ENCODE measurements around the gene ICE2. TPM values are rescaled to one million over a fixed set of nuclear protein-coding genes. Genes with fewer than 3 reads are reported as not detected.

The ICE2 gene
- total RNA-seq, 1 donor from 2014 or later: 26.5 TPM

DNA sequence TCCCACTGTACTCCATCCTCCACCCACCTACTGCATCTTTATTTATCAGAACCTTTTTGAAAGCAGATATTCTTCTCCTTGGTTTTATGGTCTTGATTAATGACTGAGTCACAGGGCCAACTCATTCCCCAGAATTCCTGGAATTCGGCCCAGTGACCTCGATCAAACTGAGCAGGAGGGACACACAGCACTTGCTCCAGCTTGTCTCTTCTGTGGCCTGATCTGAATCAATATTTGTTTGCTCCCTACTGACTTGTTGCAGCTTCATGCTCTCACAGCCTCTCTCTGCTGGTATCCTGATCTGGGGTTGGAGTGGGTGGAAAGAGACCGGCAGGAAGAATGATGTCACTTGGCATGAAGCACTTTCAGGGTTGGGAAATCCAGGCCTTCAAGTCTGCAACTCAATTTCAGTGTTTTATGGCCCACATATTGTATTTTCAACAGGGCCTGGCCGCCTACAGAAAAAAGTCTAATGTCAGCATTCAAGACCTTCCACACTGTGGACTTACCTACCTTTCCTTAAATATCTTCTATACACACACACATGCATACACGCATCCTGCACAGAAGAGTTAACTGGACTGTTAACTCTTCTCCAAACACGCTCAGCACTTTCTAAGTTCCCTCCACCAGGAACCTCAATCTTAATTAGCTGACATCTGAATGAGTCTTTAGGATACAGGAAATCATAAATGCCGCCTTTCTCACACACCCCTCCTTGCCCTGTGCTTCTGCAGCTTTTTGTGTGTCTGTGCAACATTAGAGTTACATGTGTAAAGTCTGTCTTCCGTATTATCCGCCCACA lies 85.8 kb downstream of the ICE2 start:
- peaks cover 49% of the 10 kb centered on the region for H3K36me3 ChIP-seq (ENCODE audit: insufficient read depth, low read length)
- no peaks in the 10 kb centered on the region for H3K9me3 ChIP-seq (ENCODE audit: insufficient read depth, low read depth, low read length)
- Mint-ChIP-seq H3K27me3 (ENCODE audit: low read depth, unreplicated experiment) (no peaks in the 10 kb centered on the region), H3K27ac (ENCODE audit: unreplicated experiment) (peak overlapping the region; percentile 98), H3K36me3 (ENCODE audit: low read depth, unreplicated experiment) (peaks cover 20% of the 10 kb centered on the region), H3K4me3 (ENCODE audit: unreplicated experiment) (peak overlapping the region; percentile 96), H3K9me3 (ENCODE audit: unreplicated experiment) (no peaks in the 10 kb centered on the region), H3K4me1 (ENCODE audit: low read depth, unreplicated experiment) (peaks cover 53% of the 10 kb centered on the region)
- peak overlapping the region; percentile 97 for H3K4me3 ChIP-seq (ENCODE audit: insufficient read depth, low read depth, low read length)
- H3K27ac ChIP-seq (ENCODE audit: low read depth, low read length): peak overlapping the region; percentile 98
- H4K20me1 ChIP-seq (ENCODE audit: insufficient read depth, low read length): peaks cover 88% of the 10 kb centered on the region
- H3K79me2 ChIP-seq (ENCODE audit: insufficient read depth, low read length): peaks cover 96% of the 10 kb centered on the region
- TF ChIP-seq, protein P1, sequence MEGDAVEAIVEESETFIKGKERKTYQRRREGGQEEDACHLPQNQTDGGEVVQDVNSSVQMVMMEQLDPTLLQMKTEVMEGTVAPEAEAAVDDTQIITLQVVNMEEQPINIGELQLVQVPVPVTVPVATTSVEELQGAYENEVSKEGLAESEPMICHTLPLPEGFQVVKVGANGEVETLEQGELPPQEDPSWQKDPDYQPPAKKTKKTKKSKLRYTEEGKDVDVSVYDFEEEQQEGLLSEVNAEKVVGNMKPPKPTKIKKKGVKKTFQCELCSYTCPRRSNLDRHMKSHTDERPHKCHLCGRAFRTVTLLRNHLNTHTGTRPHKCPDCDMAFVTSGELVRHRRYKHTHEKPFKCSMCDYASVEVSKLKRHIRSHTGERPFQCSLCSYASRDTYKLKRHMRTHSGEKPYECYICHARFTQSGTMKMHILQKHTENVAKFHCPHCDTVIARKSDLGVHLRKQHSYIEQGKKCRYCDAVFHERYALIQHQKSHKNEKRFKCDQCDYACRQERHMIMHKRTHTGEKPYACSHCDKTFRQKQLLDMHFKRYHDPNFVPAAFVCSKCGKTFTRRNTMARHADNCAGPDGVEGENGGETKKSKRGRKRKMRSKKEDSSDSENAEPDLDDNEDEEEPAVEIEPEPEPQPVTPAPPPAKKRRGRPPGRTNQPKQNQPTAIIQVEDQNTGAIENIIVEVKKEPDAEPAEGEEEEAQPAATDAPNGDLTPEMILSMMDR (IDR thresholded peaks at IDR 0.05; ENCODE audit: insufficient read depth, low read depth, low read length): no peak
- TF ChIP-seq EZH2 (IDR thresholded peaks at IDR 0.05; ENCODE audit: insufficient read depth, low read length): no peak
- H2AFZ ChIP-seq (ENCODE audit: low read depth, low read length): no peak overlapping the region
- H3K27me3 ChIP-seq (ENCODE audit: insufficient read depth, low read length): no peaks in the 10 kb centered on the region
- FAIRE-seq: peak; percentile 81
- peak overlapping the region; percentile 91 for H3K4me2 ChIP-seq (ENCODE audit: low read length)
- peak; percentile 98 for DNase-seq (ENCODE audit: low read depth)
- H3K9ac ChIP-seq (ENCODE audit: low read length): peak overlapping the region; percentile 99
- peaks cover 62% of the 10 kb centered on the region for H3K4me1 ChIP-seq (ENCODE audit: insufficient read depth, low read length)

DNA sequence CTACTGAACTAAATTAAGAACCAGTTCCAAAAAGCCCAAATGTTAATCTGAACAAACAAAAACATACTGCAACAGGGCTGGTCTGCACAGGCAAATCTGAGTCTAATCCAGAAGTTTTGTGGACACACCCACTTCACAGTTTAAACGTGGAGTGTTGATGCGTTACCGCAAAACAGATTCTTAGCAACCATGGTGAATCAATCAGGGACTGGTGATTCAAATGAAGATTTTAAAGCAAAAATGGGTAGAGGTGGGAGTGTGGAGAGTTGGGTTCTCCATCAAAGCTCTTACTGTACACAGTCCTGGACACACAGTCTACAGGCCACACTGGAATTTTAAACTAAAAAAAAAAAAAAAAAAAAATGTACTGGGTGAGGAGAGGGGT lies 86.3 kb downstream of the ICE2 start:
- Histone ChIP-seq H3K27me3 (ENCODE audit: insufficient read depth, low read length) (no peaks in the 10 kb centered on the region), H3K9ac (ENCODE audit: low read length) (peak overlapping the region; percentile 99), H3K27ac (ENCODE audit: low read depth, low read length) (peak overlapping the region; percentile 98), H3K9me3 (ENCODE audit: insufficient read depth, low read depth, low read length) (no peaks in the 10 kb centered on the region), H3K4me2 (ENCODE audit: low read length) (peak overlapping the region; percentile 91), H4K20me1 (ENCODE audit: insufficient read depth, low read length) (peaks cover 94% of the 10 kb centered on the region), H3K4me3 (ENCODE audit: insufficient read depth, low read depth, low read length) (peak overlapping the region; percentile 97), H3K79me2 (ENCODE audit: insufficient read depth, low read length) (peaks cover 100% of the 10 kb centered on the region), H3K36me3 (ENCODE audit: insufficient read depth, low read length) (peaks cover 49% of the 10 kb centered on the region), H2AFZ (ENCODE audit: low read depth, low read length) (no peak overlapping the region), H3K4me1 (ENCODE audit: insufficient read depth, low read length) (peaks cover 61% of the 10 kb centered on the region)
- TF ChIP-seq EZH2 (IDR thresholded peaks at IDR 0.05; ENCODE audit: insufficient read depth, low read length): no peak
- TF ChIP-seq, protein P1 (IDR thresholded peaks at IDR 0.05; ENCODE audit: insufficient read depth, low read depth, low read length): no peak
- peak overlapping the region; percentile 96 for H3K4me3 Mint-ChIP-seq (ENCODE audit: unreplicated experiment)
- H3K9me3 Mint-ChIP-seq (ENCODE audit: unreplicated experiment): no peaks in the 10 kb centered on the region
- peaks cover 20% of the 10 kb centered on the region for H3K36me3 Mint-ChIP-seq (ENCODE audit: low read depth, unreplicated experiment)
- peak; percentile 84 for DNase-seq (ENCODE audit: low read depth)
- peak overlapping the region; percentile 98 for H3K27ac Mint-ChIP-seq (ENCODE audit: unreplicated experiment)
- no peak for FAIRE-seq
- H3K4me1 Mint-ChIP-seq (ENCODE audit: low read depth, unreplicated experiment): peaks cover 54% of the 10 kb centered on the region
- no peaks in the 10 kb centered on the region for H3K27me3 Mint-ChIP-seq (ENCODE audit: low read depth, unreplicated experiment)

Data from astrocyte (in vitro differentiated cells and primary cell).